IPS-11a (cell line): Measurements from ENCODE around the gene STK32B.
"Not testable (repeated sequence)": the region's sequence is repeated elsewhere in the genome, so short reads cannot be mapped to it uniquely, and the experiment has no call there.

Experiments used
- H3K4me3 ChIP-seq: one replicate; pipeline ENCODE4 v1.5.1; 2013; ENCODE audit warnings: low read depth, low read length, control low read depth

STK32B gene

DNA sequence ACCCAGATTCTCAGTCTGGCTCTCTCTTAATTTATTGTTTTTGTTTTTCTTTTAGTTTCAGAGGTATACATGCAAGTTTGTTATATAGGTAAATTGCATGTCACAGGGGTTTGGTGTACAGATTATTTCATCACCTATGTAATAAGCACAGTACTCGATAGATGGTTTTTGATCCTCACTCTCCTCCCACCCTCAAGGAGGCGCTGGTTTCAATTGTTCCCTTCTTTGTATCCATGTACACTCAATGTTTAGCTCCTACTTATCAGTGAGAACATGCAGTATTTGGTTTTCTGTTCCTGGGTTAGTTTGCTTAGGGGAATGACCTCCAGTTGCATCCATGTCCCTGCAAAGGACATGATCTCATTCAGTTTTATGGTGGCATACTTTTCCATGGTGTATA is 198.4 kb downstream of the STK32B start:
- no peak overlapping the region for H3K4me3 ChIP-seq

DNA sequence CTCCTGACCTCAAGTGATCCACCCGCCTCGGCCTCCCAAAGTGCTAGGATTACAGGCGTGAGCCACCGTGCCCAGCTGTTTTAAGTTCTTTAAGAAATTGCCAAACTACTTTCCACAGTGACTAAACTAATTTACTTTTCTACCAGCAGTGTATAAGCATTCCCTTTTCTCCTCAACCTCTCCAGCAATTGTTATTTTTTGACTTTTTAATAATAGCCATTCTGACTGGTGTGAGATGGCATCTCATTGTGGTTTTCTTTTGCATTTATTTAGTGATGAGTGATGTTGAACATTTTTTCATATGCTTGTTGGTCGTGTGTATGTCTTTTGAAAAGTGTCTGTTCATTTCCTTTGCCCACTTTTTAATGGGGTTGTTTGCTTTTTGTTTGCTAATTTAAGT is 199.3 kb downstream of the STK32B start:
- H3K4me3 ChIP-seq, result not testable (repeated sequence)

DNA sequence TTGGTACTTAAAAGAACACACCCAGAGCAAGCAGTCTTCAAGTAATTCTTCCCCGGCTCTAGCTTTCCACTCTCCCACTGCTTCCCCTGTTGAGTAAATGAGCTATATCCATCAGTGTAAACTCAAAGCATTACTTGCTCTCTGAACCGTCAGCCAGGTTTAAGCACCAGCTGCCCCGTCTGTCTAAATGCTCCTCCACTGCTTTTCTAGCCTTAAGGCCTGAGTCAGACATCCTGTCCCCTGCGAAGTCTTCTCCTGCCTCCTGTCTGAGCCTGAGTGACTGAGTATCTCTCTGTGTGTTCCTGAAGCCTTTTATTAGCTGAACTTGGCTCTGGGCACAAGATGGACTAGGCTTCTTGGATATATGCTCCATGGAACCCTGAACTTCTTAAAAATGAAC is 205.1 kb downstream of the STK32B start:
- no peak overlapping the region for H3K4me3 ChIP-seq

DNA sequence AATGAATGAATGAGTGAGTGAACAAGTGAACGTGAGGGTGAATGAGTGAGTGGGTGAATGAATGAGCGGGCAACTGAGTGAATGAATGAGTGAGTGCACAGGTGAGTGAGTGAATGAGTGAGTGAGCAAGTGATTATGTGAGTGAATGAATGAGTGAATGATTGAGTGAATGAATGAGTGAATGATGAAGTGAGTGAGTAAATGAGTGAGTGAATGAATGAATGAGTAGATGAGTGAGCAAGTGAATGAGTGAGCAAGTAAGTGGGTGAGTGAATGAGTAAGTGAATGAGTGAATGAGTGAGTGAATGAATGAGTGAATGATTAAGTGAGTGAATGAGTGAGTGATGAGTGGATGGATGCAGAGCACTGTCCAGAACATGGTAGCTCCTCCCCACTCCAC is 205.8 kb downstream of the STK32B start:
- no peak overlapping the region for H3K4me3 ChIP-seq

DNA sequence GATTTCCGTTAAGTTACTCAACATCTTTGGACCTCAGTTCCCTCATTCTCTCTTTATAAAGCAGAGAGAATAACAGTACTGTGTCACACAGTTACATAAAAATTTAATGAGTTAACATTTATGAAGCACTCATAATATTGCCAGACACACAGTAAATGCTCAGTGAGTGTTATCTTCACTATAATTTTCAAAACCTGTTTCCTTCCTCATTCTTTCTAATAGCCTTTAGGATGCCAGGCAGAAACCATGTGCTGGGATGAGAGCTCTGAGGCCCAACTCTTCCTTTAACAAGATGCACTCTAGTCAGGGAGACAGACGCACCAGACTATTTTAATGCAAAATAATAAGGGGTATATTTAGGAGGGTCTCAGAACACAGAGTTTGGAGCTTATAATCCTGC is 208.2 kb downstream of the STK32B start:
- H3K4me3 ChIP-seq, result no peak overlapping the region

DNA sequence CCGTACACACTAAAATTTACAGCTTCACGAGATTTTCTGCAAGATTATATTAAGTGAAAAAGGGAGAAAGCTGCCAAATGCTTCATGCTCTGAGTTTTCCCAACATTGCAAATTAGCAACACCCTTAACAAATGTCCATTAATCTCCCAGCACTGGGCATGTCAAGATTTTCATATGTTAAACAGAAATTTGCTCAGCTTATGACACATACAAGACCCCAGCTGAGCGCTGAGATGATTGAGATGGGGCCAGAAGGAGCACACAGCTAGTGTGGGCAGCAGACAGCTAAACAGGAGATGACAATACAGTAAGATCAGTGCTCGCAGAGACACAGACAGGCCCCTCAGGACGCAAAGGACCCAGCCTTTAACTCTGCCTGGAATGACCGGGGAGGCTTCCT is 208.8 kb downstream of the STK32B start:
- no peak overlapping the region for H3K4me3 ChIP-seq

DNA sequence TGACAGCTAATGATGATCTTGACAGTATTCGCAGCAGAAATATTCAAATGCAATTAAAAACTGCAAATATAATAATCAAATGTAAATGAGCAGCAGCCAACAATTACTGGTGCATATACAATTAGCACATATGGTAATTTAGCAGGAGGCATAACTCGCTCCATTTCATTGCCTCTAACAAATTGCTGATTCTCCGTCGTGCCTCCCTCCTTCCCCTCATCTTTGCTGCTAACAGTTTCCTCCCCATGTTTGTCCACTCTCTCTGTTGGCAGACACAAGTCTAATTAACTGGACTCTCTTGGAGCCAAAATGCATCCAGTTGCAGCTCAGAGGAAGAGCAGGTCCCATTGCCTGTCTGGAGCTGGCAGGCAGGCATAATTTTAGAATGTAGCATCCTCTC is 210.6 kb downstream of the STK32B start:
- no peak overlapping the region for H3K4me3 ChIP-seq

DNA sequence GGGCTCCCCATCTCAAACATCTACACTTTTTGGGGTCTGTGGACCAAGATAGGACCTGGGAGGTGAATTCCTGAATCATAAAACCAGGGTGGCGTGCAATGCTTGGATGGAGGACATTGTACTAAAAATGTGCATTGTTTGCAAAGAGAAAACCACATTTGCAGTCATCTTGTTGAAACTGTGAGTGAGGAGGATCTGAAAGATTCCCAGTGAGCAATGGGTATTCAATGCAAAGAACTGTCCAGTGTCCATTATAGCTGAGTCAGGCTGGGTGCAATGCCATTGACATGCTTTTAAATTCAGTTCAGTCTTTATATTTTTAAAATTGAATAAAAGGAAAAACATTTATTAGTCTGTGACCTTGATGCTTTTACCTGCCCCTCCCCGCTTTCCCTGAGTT is 215.7 kb downstream of the STK32B start:
- H3K4me3 ChIP-seq, result no peak overlapping the region

DNA sequence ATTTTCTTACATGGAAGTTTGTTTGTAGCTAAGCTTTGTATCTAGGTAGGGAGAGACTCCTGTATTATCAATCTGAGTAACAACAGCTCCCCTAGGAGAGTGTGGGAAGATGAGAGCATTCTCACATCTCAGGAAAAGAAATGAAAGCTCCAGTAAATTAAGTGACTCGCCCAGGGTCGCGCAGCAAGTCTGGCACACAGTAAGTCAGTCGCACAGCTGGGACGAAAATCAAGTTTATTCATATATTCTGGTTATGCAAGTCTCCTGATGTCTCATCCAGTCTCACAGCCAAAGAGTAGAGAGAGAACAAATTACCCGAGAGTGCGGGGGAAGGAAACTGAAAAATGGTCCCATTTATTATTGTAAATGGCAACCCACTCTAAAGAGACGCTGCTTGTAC is 216.1 kb downstream of the STK32B start:
- H3K4me3 ChIP-seq, result no peak overlapping the region

DNA sequence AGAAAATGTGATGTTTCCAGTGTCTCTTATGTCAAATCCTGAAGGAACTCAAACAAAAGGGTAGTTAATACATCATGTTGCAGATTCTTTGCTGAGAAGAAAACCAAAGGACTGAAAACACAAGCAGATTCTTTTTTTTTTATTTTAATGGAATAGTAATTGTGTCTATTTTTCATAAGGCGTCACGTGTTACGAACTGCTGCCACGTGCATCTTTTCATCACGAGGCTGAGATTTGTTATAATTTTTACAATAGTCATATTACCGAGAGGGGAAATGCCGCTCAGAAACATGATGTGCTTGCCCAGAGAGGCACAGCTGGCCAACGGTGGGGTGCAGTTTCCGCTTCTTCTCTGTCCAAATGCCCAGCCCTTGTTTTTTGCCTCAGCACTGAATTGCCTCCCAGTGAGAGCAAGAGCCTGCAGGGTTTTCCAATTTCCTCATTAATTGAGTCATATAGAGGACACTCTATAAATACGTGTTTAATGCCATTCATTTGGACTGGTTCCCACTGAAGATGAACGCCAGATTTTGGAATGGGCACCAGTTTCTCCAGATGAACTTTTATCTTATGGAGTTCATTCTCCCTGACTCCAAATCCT is 225.3 kb downstream of the STK32B start:
- no peak overlapping the region for H3K4me3 ChIP-seq

DNA sequence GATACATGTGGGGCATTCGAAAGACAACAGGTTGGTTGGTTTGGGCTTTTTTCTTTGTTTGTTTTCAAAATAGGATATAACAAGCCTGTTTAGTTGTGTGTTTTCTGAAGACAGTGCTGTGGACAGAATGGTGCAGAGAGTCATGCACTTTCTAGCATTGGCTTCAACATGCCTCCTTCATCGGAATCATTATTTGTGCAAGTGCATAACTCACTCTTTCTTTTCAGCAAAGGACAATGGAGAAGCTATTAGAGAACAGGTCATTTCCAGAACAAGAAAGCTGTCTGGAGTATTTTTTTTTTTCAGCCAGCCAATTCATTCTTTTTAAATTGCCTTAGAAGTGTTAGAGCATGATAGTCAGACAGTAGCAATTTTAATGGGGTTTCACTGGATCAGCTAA is 225.8 kb downstream of the STK32B start:
- no peak overlapping the region for H3K4me3 ChIP-seq

DNA sequence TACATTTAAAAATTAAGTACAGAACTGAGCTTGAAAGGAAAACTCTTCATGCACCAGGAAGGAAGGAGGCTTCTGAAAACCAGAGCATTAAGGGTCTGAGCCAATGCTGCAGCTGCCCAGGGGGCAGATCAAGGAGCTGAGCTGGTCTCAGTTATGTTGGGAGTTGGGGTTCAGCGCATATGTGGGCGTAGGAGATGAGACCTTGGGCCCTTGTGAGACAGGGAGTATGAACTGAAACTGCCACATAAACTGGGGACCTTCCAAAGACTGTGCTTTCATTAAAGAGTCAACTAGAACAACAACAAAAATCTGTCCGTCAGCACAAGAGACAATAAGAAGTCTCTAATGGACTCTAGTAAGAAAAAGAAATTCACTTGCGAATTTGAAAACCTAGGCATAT is 226.9 kb downstream of the STK32B start:
- H3K4me3 ChIP-seq, result no peak overlapping the region

DNA sequence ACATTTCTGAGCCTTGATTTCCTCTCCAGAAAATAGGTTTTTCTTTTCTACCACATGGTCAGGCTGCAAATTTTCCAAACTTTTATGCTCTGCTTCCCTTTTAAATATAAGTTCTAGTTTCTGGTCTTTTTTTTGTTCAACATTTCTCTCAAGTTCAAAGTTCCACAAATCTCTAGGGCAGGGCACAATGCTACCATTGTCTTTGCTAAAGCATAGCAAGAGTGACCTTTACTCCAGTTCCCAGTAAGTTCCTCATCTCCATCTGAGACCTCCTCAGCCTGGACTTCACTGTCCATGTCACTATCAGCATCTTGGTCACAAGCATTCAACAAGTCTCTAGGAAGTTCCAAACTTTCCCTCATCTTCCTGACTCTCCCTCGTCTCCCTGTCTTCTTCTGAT is 228.8 kb downstream of the STK32B start:
- H3K4me3 ChIP-seq, result not testable (repeated sequence)

DNA sequence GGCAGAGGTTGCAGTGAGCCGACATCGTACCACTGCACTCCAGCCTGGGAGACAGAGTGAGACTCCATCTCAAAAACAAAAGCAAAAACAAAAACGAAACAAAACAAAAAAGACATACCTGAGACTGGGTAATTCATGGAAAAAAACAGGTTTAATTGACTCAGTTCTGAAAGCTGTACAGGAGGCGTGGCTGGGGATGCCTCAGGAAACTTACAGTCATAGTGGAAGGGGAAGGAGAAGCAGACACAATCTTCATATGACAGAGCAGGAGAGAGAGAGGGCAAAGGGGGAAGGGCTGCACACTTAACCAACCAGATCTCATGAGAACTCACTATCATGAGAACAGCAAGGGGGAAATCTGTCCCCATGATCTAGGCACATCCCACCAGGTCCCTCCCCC is 229.5 kb downstream of the STK32B start:
- no peak overlapping the region for H3K4me3 ChIP-seq

DNA sequence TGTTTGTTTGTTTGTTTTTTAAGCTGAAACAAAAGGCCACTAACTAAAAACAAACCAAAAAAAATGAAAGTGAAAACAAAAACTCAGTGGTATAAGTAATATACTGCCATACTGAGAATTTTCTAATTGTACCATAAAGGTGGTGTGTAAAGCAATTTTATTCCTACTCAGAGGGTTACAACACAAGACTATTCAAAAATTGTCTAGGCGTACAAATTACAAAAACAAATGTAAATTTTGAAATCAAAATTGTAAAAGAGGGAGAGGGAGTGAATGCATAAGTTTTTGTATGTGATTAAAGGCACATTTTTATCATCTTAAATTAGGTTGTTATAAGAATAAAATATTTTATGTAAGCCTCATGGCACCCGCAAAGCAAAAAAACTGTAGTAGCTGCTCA is 232.6 kb downstream of the STK32B start:
- no peak overlapping the region for H3K4me3 ChIP-seq

DNA sequence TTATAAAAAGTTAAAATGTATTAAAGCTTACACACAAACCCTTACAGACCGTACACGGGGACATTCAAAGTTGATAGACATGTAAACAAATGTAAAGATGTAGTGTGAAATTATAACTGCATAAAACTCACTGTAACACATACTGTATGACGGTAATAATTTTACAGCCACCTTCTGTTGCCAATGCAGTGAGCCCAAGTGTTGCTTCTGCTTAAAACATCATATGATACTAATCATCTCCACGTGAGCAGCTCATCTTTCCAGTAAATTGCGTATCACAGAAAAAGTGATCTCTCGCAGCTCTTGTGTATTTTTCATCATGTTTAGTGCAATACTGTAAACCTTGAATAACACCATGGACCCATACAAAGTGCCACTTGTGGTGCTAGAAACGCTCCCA is 233.2 kb downstream of the STK32B start:
- no peak overlapping the region for H3K4me3 ChIP-seq

DNA sequence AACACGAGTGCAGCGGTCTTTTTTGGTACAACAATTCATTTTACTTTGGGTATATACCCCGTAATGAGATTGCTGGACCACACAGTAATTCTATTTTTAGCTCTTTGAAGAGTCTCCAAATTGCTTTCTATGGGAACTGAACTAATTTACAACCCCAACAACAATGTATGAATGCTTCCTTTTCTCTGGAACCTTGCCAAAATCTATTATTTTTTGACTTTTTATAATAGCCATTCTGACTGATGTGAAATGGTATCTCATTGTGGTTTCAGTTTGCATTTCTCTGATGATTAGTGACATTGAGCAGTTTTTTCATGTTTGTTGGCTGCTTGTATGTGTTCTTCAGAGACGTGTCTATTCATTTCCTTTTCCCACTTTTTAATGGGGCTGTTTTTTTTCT is 240.8 kb downstream of the STK32B start:
- H3K4me3 ChIP-seq, result no peak overlapping the region

DNA sequence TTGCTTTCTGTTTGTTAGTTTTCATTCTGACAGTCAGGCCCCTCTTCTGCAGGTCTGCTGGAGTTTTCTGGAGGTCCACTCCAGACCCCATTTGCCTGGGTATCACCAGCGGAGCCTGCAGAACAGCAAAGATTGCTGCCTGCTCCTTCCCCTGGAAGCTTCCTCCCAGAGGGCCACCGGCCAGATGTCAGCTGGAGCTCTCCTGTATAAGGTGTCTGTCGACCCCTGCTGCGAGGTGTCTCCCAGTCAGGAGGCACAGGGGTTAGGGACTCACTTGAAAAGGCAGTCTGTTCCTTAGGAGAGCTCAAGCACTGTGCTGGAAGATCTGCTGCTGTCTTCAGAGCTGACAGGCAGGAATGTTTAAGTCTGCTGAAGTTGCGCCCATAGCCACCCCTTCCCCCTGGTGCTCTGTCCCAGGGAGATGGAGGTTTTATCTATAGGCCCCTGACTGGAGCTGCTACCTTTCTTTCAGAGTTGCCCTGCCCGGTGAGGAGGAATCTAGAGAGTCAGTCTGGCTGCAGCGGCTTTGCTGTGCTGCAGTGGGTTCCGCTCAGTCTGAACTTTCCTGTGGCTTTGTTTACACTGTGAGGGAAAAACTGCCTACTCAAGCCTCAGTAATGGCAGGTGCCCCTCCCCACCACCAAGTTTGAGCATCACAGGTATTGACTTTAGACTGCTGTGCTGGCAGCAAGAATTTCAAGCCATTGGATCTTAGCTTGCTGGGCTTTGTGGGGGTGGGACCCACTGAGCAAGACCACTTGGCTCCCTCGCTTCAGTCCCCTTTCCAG is 246.9 kb downstream of the STK32B start:
- H3K4me3 ChIP-seq, result not testable (repeated sequence)

DNA sequence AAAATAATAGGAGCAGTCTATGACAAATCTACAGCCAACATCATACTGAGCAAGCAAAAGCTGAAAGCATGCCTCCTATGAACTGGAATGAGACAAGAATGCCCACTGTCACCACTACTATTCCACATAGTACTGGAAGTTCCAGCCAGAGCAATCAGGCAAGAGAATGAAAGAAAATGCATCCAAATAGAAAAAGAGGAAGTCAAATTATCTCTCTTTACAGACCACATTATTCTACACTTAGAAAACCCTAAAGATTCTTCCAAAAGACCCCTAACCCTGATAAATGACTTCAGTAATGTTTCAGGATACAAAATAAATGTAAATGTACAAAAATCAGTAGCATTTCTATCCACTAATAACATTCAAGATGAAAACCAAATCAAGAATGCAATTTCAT is 249.0 kb downstream of the STK32B start:
- H3K4me3 ChIP-seq, result no peak overlapping the region

DNA sequence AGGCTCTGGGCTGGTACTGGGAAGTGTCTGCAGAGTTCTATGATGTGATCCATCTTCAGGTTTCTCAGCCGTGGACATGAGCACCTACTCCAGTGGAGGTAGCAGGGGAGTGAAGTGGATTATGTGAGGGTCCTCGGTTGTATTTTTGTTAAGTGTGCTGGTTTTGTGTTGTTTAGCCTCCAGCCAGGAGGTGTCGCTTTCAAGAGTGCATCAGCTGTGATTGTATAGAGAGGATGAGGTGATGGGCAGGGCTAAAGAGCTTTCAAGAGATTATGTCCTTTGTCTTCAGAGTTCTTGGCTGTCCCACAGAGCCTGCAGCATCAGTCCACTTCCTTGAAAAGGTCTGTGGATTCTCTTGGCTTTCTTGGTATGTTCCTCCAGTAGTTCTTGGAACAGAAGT is 256.6 kb downstream of the STK32B start:
- no peak overlapping the region for H3K4me3 ChIP-seq

DNA sequence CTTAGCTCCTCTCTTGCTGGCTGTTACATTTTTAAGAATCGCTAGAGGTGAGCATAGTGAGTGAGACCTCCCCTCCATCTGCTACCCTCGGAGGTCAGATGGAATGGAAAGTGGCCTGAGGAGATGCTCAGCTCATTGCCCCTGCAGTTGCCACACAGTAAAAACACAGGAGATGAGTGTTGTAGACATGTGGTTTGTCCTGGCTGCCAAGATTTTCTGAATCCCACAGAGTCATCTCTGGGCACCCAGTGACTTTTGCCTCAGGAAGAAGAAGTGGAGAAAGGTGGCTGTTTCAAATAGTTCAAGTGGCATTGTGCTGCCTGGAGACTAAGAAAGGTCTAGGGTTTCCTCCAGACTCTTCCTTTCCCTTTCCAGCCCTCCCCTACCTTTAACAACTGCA is 271.0 kb downstream of the STK32B start:
- H3K4me3 ChIP-seq, result no peak overlapping the region

DNA sequence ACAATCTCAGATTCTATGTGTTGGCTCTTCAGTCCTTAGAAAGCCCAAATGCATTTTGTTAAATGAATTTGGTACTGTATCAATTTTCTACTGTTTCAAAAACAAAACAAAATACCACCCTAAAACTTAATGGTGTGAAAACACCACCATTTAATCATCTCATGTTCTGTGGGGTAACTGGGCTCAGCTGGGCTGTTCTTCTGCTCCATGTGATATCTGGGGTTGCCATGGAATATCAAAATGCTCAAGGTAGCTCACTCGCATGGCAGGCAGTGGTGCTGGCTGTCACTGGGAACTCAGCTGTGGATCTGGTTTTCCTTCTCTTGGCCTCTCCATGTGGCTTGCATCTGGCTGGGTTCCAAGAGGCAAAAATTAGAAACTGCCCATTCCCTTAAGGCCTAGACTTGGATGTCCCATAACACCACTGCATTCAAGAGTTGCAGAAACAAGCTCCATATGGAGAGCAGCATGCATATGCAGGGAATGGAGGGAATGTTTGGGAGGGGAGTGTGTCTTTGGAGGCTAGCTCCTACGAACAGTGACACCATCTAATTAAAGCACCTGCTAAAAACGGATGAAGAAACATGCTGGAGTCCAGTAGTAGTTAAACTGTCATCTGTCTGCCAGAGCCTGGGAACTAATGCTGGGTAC is 279.2 kb downstream of the STK32B start:
- no peak overlapping the region for H3K4me3 ChIP-seq
